Ectodermal cell (in vitro differentiated cells): ENCODE data around the gene FHOD3.

Experiments
- H3K27ac ChIP-seq: 2 replicates; pipeline ENCODE4 v1.7.0; 2013; ENCODE audit warnings: mild to moderate bottlenecking, low read depth, low read length; ENCODE audit not compliant: insufficient read depth, poor library complexity, severe bottlenecking
- H3K27me3 ChIP-seq: 2 replicates; pipeline ENCODE4 v1.7.0; 2013; ENCODE audit warnings: mild to moderate bottlenecking, low read length; ENCODE audit not compliant: insufficient read depth, control insufficient read depth, poor library complexity, severe bottlenecking
- H3K36me3 ChIP-seq: one replicate; pipeline ENCODE4 v1.7.0; 2013; ENCODE audit warnings: low read length; ENCODE audit not compliant: control insufficient read depth, insufficient read depth
- H3K4me1 ChIP-seq: one replicate; pipeline ENCODE4 v1.7.0; 2013; ENCODE audit warnings: low read length; ENCODE audit not compliant: control insufficient read depth, insufficient read depth
- H3K4me3 ChIP-seq: 2 replicates; pipeline ENCODE4 v1.7.0; 2013; ENCODE audit warnings: low read depth, low read length, control low read depth; ENCODE audit not compliant: insufficient read depth
- H3K9me3 ChIP-seq: 2 replicates; pipeline ENCODE4 v1.7.0; 2013; ENCODE audit warnings: mild to moderate bottlenecking, low read length, moderate library complexity; ENCODE audit not compliant: control insufficient read depth
- WGBS, 2 experiments: methylation state at CpG; one replicate each; pipeline ENCODE4 v1.1.7; 2013; ENCODE audit warnings: missing lambda C conversion rate in 2 of 2; 5-methylcytosine and 5-hydroxymethylcytosine counted together

FHOD3 gene

DNA sequence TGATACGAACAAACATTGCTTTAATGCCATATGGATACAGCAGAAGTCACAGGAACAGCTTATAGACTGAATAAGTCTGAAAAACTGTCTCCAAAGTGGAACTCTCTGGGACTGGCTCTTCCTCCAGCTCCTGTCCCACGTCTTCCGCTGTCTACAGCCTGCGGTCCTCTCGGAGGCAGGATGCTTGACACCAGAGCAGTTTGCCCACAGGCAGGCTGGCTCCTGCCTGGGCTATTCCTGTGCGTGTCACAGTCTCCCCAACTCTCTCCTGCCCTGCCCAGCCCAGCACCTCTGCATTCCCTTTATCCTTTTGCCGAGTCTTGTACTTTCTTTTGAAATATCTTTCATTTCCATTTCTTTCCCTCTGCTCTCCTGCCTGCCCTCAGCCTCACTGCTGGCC, 234.1 kb downstream of the FHOD3 start:
- no peaks in the 10 kb centered on the region for H3K27me3 ChIP-seq
- no peaks in the 10 kb centered on the region for H3K9me3 ChIP-seq
- WGBS, 2 experiments: 93 to 94% methylated on average over 7 of the region's 7 CpGs
- no peak overlapping the region for H3K27ac ChIP-seq
- no peaks in the 10 kb centered on the region for H3K36me3 ChIP-seq
- H3K4me1 ChIP-seq: peaks cover 30% of the 10 kb centered on the region
- no peak overlapping the region for H3K4me3 ChIP-seq

DNA sequence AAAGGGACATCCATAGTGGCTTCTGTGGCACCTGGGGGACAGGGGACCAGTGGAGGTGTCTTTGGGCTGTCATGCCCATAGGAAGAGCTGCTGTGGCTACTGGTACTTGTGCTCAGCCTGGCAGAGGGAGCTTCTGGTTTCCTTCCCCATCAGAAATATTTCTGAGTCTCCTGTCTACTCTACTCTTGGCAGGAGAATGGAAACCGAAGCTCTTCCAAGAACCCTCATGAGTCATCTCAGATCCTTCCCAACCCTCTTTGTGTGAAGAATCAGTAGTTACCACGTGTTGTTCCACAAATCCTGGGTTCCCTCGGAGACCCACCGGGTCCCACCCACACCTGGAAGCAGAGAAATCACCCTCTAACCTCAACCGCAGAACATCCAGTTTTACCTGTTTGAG, 234.9 kb downstream of the FHOD3 start:
- 97% methylated on average over 5 of the region's 5 CpGs for WGBS, 2 experiments
- peaks cover 35% of the 10 kb centered on the region for H3K4me1 ChIP-seq
- no peaks in the 10 kb centered on the region for H3K27me3 ChIP-seq
- no peaks in the 10 kb centered on the region for H3K9me3 ChIP-seq
- no peaks in the 10 kb centered on the region for H3K36me3 ChIP-seq
- H3K27ac ChIP-seq: no peak overlapping the region
- no peak overlapping the region for H3K4me3 ChIP-seq

DNA sequence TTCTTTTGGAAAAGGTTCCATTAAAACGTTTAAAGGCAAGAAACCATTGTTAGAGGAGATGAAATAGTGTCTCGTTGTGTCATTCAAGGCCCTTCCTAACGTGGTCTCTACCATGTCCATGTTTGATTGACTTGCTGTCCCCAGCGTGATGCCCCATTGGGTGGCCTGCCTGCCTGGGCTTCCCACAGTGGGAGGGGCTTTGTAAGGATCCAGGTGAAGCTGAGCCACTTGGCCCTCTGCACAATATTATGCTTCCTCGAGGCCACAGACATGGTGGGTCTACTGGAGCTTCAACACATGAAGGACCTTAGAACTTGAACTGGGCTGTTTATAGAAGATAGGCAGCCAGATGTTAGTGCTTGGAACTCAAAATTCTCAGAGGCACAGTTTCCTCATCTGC, 235.3 kb downstream of the FHOD3 start:
- H3K27me3 ChIP-seq: no peaks in the 10 kb centered on the region
- H3K27ac ChIP-seq: no peak overlapping the region
- no peaks in the 10 kb centered on the region for H3K9me3 ChIP-seq
- no peak overlapping the region for H3K4me3 ChIP-seq
- H3K36me3 ChIP-seq: no peaks in the 10 kb centered on the region
- 93 to 96% methylated on average over 5 of the region's 5 CpGs for WGBS, 2 experiments
- H3K4me1 ChIP-seq: peaks cover 35% of the 10 kb centered on the region

DNA sequence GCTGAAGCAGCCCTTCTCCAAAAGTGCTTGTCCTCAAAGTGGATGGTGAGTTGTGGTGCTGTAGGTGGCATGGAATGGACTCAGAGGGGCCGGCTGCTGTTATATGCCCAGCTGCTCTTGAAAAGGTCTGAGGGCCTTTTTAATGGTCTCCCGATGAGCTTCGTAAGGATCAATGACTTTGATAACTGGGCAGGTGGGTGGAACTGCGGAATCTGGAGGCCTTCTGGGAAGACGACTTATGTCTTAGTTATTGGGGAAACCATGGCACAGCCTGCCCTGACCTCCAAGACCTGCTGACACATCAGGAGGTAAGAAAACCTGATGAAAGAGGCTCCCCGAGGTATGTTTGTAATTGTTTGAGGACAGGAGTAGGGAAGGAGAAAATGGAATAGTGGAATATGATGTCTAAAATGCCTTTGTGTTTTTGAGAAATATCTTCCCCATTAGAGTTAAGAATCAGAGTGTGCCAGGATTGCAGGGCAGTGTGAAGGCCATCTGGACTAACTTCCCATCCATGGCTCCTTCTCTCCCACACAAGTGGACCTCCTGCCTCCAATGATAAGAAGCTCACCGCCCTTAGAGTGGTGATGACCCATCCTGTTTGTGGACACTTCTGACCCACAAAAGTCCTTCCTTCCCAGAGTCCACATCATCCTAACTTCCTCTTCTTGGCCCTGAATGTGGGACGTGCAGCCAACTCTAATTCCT, 236.1 kb downstream of the FHOD3 start:
- H3K27ac ChIP-seq: no peak overlapping the region
- 95 to 96% methylated on average over 8 of the region's 8 CpGs for WGBS, 2 experiments

DNA sequence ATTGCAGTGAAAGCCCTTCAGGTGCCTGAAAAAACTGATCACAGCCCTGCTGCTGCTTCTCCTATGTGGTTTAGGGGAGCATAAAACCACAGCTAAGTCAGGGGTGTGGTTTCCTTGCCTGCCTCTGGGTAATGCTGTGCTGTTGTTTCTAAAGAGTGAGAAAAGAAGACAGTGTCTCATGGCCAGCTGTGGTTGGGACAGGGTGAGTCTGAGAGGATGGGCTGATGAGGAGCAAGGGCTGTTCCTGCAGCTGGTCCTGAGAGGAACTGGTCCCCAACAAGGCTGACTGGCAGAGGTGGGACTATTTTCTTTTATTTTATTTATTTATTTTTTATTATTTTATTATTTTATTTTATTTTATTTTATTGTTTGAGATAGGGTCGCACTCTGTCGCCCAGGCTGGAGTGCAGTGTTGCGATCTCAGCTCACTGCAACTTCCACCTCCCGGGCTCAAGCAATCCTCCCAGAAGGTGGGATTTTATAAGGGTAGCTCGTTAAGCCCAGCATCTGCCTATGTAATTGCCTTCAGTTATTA, 236.7 kb downstream of the FHOD3 start:
- no peak overlapping the region for H3K27ac ChIP-seq
- H3K36me3 ChIP-seq: no peaks in the 10 kb centered on the region

More for the DNA sequence above, 236.1 kb downstream of the FHOD3 start:
- H3K4me1 ChIP-seq: peaks cover 35% of the 10 kb centered on the region
- no peak overlapping the region for H3K4me3 ChIP-seq
- H3K9me3 ChIP-seq: no peaks in the 10 kb centered on the region
- no peaks in the 10 kb centered on the region for H3K27me3 ChIP-seq
- no peaks in the 10 kb centered on the region for H3K36me3 ChIP-seq

DNA sequence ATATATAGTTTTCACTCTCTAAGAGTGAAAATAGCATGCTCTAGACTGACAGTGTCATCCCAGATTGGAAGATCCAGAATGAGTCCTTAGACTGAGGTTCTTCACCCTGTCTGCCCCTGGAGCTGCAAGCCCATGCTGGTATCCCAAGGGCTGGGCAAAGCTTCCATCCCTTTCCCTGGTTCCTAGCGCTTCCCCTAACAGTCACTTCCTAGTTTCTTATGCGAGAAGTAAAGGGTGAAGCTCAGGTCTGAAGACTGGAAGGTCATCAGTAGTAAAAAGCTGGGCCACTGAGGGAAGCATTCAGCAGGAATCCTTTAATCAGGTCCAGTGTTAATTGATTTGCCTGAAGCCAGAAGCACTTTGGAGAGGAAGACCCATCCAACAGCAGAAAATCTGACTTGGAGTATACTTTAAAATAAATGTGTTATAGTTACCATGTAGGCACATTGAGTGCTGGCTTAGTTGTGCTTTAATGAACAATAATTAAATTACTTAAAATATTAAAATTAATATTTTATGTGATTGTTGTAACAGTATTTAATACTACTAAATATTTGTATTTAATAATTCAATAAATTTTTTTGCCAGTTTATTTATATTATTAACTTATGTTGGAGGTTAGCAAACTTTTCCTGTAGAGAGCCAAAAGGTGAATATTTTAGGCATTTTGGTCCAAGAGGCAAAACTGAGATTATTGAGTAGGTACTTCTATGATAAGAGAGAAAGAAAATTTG, 237.9 kb downstream of the FHOD3 start:
- H3K36me3 ChIP-seq: no peaks in the 10 kb centered on the region
- no peaks in the 10 kb centered on the region for H3K9me3 ChIP-seq
- peaks cover 33% of the 10 kb centered on the region for H3K4me1 ChIP-seq
- peak overlapping the region; percentile 1 for H3K27ac ChIP-seq
- H3K4me3 ChIP-seq: no peak overlapping the region
- 76 to 83% methylated on average over 2 of the region's 2 CpGs for WGBS, 2 experiments
- H3K27me3 ChIP-seq: no peaks in the 10 kb centered on the region

More for the DNA sequence above, 236.7 kb downstream of the FHOD3 start:
- Histone ChIP-seq H3K27me3 (no peaks in the 10 kb centered on the region), H3K4me1 (peaks cover 35% of the 10 kb centered on the region), H3K9me3 (no peaks in the 10 kb centered on the region), H3K4me3 (no peak overlapping the region)
- WGBS, 2 experiments: 90 to 97% methylated on average over 5 of the region's 5 CpGs

DNA sequence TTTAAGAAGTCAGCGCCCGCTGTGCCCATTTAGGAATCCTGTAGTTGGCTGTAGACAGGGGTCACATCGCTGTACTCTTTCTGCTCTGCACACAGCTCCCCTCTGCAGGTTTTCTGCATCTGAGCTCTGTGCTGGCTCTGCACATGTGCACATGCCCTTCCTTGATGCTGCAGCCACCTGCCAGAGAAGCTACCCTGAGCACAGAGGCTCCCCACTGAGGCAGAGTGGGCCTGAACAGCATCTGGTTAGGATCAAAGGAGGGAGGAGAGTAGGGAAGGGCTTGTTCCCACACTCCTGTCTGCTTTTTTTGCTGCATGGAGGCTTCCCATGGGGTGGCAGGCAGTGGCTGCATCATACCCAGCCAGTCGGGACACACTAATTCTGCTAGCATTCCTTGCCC, 238.9 kb downstream of the FHOD3 start:
- H3K27me3 ChIP-seq: no peaks in the 10 kb centered on the region
- no peak overlapping the region for H3K27ac ChIP-seq
- 68 to 75% methylated on average over 4 of the region's 4 CpGs for WGBS, 2 experiments
- H3K9me3 ChIP-seq: no peaks in the 10 kb centered on the region
- no peak overlapping the region for H3K4me3 ChIP-seq
- H3K4me1 ChIP-seq: peaks cover 30% of the 10 kb centered on the region
- no peaks in the 10 kb centered on the region for H3K36me3 ChIP-seq

DNA sequence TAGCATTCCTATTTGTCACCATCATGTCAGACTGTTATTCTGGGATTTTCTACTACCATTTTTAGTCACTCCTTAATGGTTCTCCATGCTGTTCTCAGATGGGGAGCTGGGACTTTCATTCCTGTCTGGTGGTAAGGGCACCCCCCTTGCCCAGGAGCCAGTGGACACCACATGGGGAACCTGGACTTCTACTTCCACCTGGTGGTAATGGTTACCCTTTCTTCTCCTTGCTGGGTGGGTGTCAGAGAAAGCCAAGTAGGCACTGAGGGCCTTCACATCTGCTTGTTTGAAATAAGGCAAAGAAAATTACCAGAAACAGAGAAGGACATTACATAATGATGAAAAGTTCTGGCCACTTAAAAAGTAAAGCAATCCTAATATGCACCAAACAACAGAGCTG, 239.8 kb downstream of the FHOD3 start:
- Histone ChIP-seq H3K4me1 (peaks cover 30% of the 10 kb centered on the region), H3K9me3 (no peaks in the 10 kb centered on the region), H3K36me3 (no peaks in the 10 kb centered on the region), H3K27me3 (no peaks in the 10 kb centered on the region), H3K27ac (no peak overlapping the region), H3K4me3 (no peak overlapping the region)

DNA sequence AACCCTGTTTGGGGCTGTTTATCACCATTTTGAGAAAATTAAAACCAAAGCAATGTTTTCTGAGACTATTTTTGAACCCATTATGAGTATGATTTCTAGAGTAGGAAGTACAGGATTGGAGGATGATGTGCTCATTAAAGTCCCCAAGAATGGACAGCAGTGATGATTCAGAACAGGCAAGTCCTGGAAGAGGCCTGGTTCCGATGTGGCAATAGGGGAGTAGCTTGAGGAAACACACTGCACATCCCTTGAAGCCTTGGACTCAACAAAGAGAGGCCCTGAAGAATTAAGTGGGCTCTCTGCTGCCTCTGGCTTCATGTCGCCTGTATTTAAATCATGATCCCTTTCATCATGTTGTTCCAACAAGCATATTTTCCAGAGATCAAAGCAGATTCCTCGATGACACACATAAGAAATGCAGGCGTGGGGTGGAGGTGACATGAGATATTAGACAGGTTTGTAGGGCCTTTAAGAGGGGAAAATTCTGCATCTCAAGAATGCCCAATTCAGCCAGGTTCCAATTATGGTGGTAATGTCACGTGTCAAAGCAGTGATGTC, 242.2 kb downstream of the FHOD3 start:
- no peaks in the 10 kb centered on the region for H3K9me3 ChIP-seq
- WGBS, 2 experiments: 97 to 98% methylated on average over 4 of the region's 5 CpGs
- no peak overlapping the region for H3K4me3 ChIP-seq
- peaks cover 23% of the 10 kb centered on the region for H3K4me1 ChIP-seq
- no peaks in the 10 kb centered on the region for H3K36me3 ChIP-seq
- H3K27me3 ChIP-seq: no peaks in the 10 kb centered on the region
- H3K27ac ChIP-seq: no peak overlapping the region

DNA sequence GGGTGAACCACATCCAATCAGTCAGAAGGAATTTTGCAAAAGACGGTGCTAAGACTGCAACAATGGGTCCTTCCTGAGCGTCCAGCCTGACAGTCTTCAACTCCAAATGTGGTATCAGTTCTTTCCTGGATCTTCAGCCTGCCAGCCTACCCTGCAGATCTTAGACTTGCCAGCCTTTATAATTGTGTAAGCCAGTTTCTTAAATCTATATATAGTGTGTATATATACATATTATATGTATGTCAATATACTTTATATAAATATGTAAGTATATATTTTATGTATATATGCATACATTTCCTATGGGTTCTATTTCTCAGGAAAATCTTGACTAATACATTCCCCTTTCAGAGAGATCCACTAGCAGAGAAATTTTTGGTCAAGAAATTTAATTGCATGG, 245.5 kb downstream of the FHOD3 start:
- WGBS, 2 experiments: 91 to 92% methylated on average over 2 of the region's 2 CpGs
- Histone ChIP-seq H3K27ac (no peak overlapping the region), H3K36me3 (no peaks in the 10 kb centered on the region), H3K4me1 (no peaks in the 10 kb centered on the region), H3K27me3 (no peaks in the 10 kb centered on the region), H3K9me3 (no peaks in the 10 kb centered on the region), H3K4me3 (no peak overlapping the region)
